ENCODE results near the gene RAB28.

Gene RAB28

DNA sequence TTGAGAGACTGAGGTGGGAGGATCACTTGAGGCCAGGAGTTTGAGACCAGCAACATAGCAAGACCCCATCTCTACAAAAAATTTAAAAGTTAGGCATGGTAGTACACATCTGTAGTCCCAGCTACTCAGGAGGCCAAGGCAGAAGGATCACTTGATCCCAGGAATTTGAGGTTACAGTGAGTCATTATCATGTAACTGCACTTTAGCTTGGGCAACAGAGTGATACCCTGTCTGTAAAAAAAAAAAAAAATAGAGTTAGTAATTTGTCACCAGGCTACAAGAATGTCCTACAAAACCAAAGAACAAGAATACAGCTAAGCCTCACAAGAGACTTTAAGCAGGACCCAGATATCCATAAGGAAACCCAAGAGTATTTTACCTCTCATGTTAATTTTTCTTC lies 27.0 kb upstream of the RAB28 start:
- DNase-seq (ENCODE audit: low read depth, low spot score) = no peak

DNA sequence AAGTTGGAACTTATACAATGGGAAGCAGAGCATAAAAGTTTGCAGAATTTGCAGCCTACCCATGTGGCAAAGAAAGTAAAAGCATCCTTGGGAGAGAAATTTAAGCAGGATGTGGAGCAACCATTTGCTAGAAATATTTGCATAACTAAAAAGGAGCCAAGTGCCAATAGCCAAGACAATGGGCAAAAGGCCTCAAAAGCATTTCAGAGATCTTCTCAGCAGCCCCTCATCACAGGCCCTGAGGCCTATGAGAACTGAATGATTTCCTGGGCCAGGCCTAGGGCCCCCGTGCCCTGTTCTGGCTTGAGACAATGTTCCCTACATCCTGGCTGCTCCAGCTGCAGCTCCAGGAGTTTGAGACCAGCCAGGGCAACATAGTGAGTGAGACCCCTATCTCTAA lies 25.3 kb upstream of the RAB28 start:
- DNase-seq (ENCODE audit: low read depth, low spot score) = no peak

DNA sequence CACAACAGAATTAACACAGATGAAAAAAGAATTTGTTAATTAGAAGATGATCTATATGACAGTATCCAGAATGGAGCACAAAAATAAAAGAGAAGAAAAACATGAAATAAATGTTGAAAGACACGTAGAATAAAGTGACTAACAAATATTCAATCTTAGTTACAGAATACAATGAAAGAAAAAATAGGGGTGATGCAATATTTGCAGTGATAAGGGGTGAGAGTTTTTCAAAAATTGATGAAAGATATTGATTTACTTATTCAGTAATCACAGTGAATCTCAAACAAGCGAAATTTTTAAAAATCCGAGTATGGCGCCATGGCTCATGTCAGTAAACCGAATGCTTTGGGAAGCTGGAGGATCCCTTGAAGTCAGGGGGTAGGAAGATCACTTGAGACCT lies 20.2 kb upstream of the RAB28 start:
- no peak for DNase-seq (ENCODE audit: low read depth, low spot score)

DNA sequence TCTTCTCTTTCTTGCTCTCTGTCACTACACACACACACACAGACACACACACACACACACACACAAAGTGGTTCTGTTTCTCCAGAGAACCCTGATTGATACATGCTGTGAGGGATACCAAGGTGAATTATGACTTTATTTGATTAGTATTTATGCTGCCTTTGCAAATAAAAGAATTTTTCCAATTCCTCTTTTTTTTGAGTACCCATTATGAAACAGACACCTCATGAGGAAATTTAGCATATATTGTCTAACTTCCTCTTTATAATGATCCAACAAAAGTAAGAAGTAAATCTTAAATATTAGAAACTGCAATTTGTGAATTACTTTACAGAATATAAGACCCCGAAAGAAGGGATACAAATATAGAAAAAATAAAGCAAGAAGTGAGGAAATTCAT lies 14.3 kb upstream of the RAB28 start:
- DNase-seq (ENCODE audit: low read depth, low spot score) = no peak

DNA sequence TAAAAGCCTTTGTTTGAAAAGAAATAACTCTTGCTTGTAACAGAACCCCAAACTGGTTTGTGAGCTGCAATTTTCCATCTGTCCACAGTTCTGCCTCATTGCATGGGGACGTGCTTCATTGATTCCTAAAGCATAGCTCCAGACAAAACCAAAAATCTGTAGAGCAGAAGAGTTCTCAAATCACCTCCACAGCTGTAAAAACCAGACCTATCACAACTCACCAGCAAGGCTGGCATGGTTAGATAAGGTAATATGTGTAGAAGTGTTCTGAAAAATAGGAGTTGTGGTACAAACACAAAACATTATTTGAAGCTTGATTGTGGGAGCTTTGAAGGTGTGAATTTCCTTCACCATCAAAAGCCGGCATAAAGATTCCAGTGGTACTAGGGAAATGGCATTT lies 12.5 kb upstream of the RAB28 start:
- no peak for DNase-seq (ENCODE audit: low read depth, low spot score)

DNA sequence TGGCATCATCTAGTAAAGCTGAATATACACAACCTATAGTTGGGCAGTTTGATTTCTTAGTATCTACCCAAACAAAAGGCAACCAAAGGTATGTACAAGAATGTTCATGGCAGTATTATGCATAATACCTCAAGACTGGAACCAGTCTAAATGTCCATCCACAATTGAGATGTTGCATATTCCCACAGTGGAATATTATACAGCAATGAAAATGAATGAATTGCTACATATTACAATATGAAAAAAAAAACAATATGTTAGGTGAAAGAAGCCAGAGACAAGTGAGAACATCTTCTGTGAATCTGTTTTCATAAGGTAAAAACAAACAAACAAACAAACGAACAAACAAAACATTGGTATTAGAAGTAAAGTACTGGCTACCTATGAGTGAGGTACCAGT lies 11.6 kb upstream of the RAB28 start:
- no peak for DNase-seq (ENCODE audit: low read depth, low spot score)

DNA sequence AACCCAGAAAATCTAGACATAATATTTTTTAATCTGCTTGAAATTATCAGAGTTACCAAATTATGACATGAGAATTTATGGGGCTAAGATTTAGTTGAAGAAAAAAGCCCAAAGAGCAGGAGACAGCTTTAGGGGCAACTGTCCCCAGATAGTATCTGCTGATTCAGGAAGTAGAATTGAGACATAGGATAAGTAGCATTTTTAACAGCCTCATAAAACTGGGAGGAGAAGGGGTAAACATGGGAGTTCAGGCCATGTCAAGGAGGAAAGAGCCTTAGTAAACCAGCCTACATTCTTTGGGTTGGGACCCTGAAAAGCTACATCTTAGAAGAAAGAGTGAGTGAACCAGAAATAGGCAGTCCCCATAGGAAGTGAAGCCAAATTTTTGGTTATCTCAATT lies 9.7 kb upstream of the RAB28 start:
- DNase-seq (ENCODE audit: low read depth, low spot score) = no peak

DNA sequence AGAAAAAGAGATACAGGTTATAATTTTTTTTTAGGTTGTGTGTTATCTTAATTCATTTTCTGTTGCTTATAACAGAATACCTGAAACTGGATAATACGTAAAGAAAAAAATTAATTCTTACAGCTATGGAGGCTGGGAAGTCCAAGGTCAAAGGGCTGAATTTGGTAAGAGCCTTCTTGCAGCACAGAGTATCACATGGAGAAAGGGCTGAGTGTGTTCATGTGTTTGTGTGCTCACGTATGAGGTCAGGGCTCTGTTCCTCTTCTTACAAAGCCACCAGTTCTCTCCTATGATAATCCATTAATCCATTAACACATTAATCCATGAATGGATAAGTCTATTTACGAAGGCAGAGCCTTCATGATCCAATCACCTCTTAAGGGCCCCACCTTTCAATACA lies 8.6 kb upstream of the RAB28 start:
- no peak for DNase-seq (ENCODE audit: low read depth, low spot score)

DNA sequence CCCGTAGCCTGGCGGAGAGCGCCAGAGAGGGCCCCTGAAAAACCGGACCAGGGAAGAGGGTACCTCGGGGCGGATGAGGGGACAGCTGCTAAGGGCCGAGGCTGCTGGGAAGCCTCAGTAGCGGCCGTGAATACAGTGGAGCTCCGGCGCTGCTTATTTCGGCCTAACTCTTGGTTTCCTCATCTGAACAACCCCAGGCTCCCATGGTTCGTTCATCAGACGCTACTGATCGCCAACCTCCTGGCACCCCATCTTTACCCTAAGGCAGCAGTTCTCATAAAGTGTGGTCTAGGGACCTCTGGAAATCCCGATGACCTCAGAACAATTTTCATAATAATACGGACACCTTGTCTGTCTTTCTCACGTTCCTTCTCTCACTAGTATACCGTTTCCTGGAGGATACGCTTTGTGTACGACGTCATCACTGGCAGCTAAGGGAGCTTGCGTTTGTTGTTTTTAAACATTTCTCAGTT lies 645 bp upstream of the RAB28 start:
- DNase-seq (ENCODE audit: low read depth, low spot score) = peak; percentile 6

DNA sequence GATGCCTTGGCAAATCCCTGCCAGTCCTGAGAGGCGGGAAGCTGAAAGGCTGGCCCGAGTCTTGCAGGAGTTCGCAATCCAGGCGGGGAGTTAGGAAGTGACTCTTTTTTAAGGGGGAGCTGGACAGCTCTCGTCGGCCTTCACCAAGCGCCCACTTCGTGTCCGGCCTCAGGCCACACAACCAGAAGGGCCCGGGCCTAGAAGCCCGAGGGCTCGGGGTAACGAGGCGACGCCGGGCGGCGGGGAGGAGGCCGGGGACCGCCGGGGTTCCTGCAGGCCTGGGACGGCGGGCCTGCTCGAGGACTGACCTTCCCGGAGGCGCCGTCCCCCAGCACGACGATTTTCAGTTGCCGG lies 395 bp downstream of the RAB28 start:
- DNase-seq (ENCODE audit: low read depth, low spot score) = no peak

DNA sequence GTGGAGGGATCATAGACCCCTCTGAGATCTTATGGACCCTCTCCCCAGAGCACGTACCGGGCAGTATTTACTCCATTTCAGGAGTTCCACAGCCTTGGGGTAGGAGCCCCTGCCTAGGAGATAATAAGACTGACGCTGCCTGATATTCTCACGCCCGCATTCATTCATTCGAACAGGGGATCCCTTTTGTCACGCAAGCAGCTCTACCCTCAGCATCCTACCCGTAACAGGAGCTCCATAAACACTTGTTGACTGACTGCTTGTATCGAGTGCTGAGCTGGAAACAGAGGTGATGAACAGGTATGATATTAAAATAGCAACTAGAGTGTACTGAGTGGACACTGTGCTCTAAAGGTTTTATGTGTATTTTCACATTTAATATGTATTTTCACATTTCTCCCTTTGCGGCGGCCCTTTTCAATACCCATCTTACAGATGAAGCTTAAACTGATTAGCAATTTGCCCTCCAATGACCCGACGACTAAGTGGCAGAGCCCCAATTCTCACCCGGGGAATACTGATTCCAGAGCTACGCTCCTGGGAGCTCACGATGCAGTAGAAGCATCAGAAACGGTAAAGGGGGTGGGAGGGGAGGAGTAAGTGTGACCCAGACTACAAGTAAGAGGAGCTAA lies 888 bp downstream of the RAB28 start:
- no peak for DNase-seq (ENCODE audit: low read depth, low spot score)

DNA sequence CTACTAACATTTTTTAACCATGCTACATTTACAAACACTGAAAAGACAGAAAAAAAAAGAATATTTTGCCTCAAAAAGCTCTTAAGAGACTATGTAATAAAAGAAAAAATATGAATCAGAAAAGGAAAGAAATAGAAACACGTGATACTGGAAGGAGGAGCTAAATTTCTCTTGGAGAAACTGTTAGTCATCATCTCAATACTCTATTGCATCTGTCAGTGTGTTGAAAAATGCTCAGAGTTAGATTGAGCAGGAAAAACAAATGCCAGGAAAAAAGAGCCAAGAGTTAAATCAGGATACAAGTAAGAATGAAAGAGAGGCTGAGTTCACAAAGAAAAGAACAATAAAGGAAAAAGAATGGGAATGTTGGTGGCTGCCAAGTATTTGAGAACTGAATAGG lies 2.6 kb downstream of the RAB28 start:
- no peak for DNase-seq (ENCODE audit: low read depth, low spot score)

DNA sequence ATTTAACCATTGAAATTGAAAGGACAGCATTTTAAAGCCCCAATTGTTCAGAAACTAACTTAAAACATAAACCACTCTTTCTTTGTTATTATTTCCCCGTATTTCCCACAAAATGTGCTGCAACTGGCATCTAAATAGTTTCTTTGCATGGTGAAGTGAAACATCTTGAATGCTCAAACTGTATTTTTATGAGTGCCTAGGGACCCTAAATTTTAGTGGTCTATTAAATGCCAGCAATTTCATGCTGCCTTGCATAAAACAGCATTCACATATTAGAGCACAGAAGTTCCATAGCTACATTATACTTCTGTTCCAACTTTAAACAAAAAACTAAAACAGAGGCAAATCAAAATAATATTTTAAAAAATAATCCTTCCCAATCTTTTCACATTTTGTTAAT lies 5.4 kb downstream of the RAB28 start:
- no peak for DNase-seq (ENCODE audit: low read depth, low spot score)

DNA sequence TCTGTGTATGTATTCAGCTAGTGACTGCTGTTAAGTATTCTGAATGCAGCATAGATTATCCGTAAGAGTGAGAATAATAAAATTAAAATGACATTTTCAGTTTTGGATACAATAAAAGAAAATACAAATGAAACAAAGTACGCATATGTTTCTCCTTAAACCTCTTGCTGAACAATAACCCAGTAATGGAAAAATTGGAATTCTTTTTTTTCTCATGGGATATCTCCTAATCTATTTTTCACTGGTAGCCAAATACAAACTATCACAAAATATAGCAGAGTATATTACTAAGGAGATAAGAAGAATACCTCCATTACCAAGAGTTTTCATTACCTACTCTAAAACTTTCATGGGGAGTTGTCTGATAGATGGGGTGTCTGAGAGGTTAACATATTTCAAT lies 6.0 kb downstream of the RAB28 start:
- DNase-seq (ENCODE audit: low read depth, low spot score) = no peak

DNA sequence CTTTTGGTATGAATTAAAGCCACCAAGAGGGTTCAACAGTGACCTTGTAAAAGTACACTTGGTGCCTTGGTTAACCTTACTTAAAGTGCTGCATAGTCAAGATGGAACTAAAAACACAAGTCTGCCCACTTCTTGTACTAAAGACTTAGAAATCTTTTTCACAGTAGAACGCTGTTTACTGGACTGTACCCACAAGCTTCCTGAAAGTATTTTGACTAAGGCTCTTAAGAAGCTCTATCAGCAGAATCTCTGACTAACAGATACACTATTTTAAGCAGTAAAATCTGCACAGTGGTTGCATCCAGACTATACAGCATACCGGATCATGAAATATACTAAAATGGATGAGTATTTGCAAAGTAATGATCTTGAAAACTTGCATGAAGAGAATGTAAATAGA lies 7.2 kb downstream of the RAB28 start:
- no peak for DNase-seq (ENCODE audit: low read depth, low spot score)

DNA sequence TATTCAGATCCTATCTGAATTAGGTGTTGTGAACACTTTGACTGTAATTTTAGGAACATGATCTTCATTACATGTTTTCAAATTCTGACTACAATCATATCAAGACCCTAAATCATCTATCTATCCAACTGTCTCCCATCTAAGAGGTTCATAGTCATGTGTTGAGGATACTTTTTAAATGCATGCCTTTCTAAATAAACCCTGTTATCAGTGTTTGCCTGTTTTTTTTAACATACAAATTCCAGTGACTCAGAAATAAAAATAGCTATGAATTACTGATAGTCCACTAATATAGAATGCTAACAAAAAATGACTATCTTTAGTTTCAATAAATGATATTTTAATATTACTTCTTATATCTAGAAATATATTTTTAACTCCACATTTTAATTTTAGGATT lies 8.0 kb downstream of the RAB28 start:
- no peak for DNase-seq (ENCODE audit: low read depth, low spot score)

DNA sequence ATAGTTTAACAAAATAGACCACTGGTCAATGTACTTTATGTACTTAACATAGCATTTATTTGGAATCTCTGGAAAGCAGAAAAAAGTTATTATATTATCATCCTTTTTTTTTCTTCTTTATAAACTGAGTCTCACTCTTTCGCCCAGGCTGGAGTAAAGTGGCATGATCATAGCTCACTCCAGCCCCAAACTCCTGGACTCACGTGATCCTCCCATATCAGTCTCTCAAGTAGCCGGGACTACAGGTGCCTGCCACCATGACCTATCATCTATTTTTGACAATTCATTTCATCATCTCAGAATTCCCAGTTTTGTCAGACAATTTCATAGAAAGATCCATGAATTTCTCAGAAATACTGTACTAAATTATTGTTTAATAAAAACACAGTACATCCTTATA lies 12.7 kb downstream of the RAB28 start:
- no peak for DNase-seq (ENCODE audit: low read depth, low spot score)

DNA sequence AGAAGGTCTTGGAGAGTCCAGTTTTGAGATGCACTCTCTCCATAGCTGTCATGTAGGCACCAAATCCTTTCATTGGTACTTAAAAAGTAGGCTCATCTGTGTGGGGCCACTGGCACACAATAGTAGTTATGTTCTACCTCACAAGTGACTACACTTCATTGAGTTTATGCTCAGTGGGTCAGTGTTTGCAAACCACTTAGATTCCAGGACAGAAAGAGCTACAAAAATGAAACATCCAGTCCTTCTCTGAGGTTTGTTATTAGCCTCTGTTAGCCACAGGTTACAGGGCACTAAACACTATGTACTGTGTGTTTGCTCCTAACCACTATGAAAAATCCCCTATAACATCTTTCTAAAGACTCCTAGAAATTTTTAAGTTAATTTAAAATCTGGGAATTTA lies 13.8 kb downstream of the RAB28 start:
- DNase-seq (ENCODE audit: low read depth, low spot score) = no peak

DNA sequence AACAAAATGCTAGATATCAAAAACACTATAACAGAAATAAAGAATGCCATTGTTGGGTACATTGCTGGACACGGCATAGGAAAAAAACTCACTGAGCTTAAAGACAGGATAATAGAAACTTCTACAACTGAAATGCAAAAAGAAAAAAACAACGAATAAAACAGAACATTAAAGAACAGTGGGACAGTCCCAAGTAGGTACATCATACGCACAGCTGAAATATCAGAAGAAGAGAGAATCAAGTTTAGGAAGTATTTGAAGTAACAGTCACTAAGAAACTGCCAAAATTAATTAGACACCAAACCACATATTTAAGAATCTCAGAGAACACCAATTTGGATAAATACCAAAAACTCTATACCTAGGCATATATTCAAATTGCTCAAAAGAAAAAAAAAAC lies 19.2 kb downstream of the RAB28 start:
- no peak for DNase-seq (ENCODE audit: low read depth, low spot score)

DNA sequence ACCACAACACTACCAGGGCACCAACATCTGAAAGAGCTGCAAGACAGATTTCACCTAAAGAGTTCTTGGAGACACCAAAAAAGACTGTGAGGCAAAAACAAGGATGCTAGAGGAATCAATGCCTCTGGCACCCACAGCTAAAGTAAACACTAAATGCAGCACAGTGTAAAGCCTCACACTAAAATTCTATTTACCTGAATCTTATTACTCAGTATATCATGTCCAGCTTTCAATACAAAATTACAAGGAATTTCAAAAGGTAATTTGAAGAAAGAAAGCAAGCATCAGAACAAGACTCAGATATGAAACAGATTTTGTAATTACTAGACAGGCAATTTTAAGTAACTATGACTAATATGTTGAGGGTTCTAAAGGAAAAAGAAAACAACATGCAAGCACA lies 19.6 kb downstream of the RAB28 start:
- DNase-seq (ENCODE audit: low read depth, low spot score) = no peak

DNA sequence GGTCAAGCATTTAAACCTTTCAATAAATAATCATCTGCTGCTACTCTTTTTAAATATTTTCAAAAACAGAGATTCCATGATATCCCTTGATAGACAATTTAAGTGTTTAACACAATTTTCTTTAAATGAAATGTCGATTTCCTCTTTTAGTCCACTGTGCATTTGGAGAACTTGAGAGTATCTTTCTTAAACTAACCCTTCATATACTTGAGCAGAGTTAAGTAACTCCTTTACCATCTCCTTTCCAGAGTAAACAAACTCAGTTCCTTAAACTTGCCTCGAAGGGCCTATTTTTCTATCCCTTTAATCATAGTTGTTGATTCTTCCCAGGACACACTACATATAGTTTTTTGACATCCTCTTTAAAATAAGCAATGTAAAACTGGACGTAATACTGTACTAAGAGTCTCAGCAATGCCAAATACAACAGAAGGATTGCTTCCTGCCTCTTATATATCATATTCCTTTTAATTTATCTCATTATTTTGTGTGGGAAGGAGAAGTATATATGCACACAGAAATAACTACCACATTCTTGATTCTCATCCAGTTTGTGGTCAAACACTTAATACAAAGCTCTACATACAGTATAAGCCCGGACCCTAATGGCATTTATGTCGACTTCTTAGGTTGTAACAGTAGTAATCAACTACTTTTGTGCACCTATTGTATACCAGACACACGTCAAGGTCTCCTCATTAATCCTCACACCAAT lies 22.8 kb downstream of the RAB28 start:
- DNase-seq (ENCODE audit: low read depth, low spot score) = no peak

DNA sequence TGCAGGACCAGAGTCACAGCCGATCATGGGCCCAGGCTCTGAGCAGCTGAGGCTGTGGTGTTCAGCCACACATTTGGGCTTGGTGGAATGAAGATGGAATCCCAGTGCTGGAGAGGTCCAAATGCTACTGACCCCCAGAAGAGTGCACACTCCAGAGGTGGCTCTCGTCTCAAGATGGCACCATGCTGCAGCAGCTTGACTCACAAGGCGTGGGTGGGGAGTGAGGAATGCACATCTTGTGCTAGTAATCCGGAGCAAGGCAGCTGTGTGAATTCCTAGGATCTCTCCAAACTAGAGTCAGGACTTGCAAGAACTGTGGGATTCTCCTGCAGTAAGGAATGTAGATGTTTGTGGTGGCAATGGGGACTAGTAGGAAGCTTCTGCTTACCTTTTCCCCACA lies 28.7 kb downstream of the RAB28 start:
- DNase-seq (ENCODE audit: low read depth, low spot score) = no peak

DNA sequence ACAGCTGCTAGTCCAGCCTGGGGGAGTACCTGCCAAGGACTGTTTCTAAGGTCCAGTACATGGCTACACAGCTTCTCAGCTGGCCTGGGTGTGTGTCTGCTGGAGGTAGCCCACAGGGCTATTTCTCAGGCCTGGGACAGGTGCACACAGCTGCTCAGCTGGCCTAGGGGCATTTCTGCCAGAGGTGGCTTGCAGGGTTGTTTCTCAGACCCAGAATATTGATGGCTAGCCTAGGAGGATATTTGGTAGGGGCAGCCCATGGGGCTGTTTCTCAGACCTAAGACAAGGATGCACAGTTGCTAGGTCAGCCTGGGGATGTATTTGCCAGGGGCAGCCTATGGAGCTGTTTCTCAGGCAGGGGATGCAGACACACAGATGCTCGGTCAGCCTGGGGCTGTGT lies 29.4 kb downstream of the RAB28 start:
- DNase-seq (ENCODE audit: low read depth, low spot score) = no peak

All from activated CD4-positive, CD25-positive, alpha-beta regulatory T cell treated with anti-CD3 and anti-CD28 coated beads, Interleukin-2, amount 50 U/mL, for 16 hours (primary cell).